Stomach (tissue), 9 donors: ENCODE data around the gene HDAC1. TPM values are rescaled to one million over a fixed set of nuclear protein-coding genes. Genes with fewer than 3 reads are reported as not detected.
A peak's percentile ranks its signal among the peaks of the same experiment; 100 is the strongest.

Source experiments
- DNase-seq, 2 donors: peaks; one replicate each; pipeline versions ENCODE4 v3.0.0 to v3.0.0-alpha.2; 2013 to 2019
- H3K27ac ChIP-seq, 5 donors: fragments of 200-600 bp in 4 of 5; sonication (generic) in 4 of 5; one replicate each; pipeline ENCODE4 v1.5.1; 2013 to 2019; ENCODE audit warnings: mild to moderate bottlenecking in 1 of 5, moderate library complexity in 1 of 5
- H3K27me3 ChIP-seq, 3 donors: fragments of 200-600 bp; sonication (generic); one replicate each; pipeline ENCODE4 v1.5.1; 2017 to 2019; ENCODE audit warnings: mixed run types in 1 of 3
- H3K36me3 ChIP-seq, 4 donors: fragments of 200-600 bp; sonication (generic); 1 replicate in 3 of 4; 2 replicates in 1 of 4; pipeline ENCODE4 v1.5.1; 2016 to 2019
- H3K4me1 ChIP-seq, 4 donors: fragments of 200-600 bp; sonication (generic); one replicate each; pipeline ENCODE4 v1.5.1; 2016 to 2019
- H3K4me3 ChIP-seq, 4 donors: fragments of 200-600 bp; sonication (generic) in 3 of 4; one replicate each; pipeline ENCODE4 v1.5.1; 2016 to 2019; ENCODE audit warnings: mild to moderate bottlenecking in 1 of 4
- H3K9me3 ChIP-seq, 4 donors: fragments of 200-600 bp; sonication (generic); one replicate each; pipeline ENCODE4 v1.5.1; 2016 to 2019
- EP300 ChIP-seq: sonication (generic); formaldehyde crosslinking; IDR thresholded peaks from one replicate; pipeline ENCODE4 v1.6.1; 2017; ENCODE audit warnings: antibody characterized with exemption
- POLR2A ChIP-seq, 4 donors: fragments of 450-650 bp; IDR thresholded peaks; one replicate each; pipeline ENCODE4 v1.6.1; 2016; ENCODE audit warnings: antibody characterized with exemption in 4 of 4, control low read depth in 2 of 4, mild to moderate bottlenecking in 1 of 4, moderate library complexity in 1 of 4
- POLR2AphosphoS5 ChIP-seq, 3 donors: sonication (generic); formaldehyde crosslinking; IDR thresholded peaks; one replicate each; pipeline ENCODE4 v1.6.1; 2016; ENCODE audit warnings: antibody characterized with exemption in 3 of 3
- WGBS, 5 donors: extraction: QIAGEN DNeasy Blood & Tissue Kit in 3 of 5; methylation state at CpG; one replicate each; pipeline versions ENCODE4 v1.1.5 to v1.1.7; 2013 to 2018; 5-methylcytosine and 5-hydroxymethylcytosine counted together
- intact Hi-C: fragments of 100-400 bp; cut with DNase I; formaldehyde crosslinking; loops from one replicate; pipeline ENCODE4 v1.15.1; 2023; ENCODE audit warnings: low total_unique reads
- polyA plus RNA-seq, 3 donors: library from polyadenylated mRNA; stranded (reverse); fragments of 200-250 nt; gene quantifications; one replicate each; pipeline ENCODE4 v1.2.3, GENCODE V29; 2013
- total RNA-seq, 5 donors: library from RNA; depleted of rRNA; stranded (reverse); fragments of >200 nt; gene quantifications; one replicate each; pipeline versions ENCODE4 v1.1.0 to v1.2.3, GENCODE V29; 2014 to 2016
- TF ChIP-seq, protein P1 (sequence below), 7 experiments: fragments of 450-650 bp in 4 of 7; fragments of 200-600 bp in 3 of 7; sonication (generic) in 3 of 7; IDR thresholded peaks; one replicate each; pipeline ENCODE4 v1.5.1; 2016 to 2019; ENCODE audit warnings: antibody characterized with exemption in 7 of 7, control low read depth in 2 of 7, mild to moderate bottlenecking in 1 of 7
- donor health status: healthy with polysubstance abuse.
- donor health status: Bipolar disorder and iron deficiency.
- donor health status: healthy.

The HDAC1 gene
- total and polyA plus RNA-seq, 8 donors = 50.7 to 143 (median 71.8) TPM

GRCh38 chr1:32272557-32273390 lies 19.1 kb upstream of the HDAC1 start:
- peaks cover 0 to 34% (median 8%) of the 10 kb centered on the region in 3 donors for H3K27me3 ChIP-seq
- intact Hi-C loops = no loop called here

DNA sequence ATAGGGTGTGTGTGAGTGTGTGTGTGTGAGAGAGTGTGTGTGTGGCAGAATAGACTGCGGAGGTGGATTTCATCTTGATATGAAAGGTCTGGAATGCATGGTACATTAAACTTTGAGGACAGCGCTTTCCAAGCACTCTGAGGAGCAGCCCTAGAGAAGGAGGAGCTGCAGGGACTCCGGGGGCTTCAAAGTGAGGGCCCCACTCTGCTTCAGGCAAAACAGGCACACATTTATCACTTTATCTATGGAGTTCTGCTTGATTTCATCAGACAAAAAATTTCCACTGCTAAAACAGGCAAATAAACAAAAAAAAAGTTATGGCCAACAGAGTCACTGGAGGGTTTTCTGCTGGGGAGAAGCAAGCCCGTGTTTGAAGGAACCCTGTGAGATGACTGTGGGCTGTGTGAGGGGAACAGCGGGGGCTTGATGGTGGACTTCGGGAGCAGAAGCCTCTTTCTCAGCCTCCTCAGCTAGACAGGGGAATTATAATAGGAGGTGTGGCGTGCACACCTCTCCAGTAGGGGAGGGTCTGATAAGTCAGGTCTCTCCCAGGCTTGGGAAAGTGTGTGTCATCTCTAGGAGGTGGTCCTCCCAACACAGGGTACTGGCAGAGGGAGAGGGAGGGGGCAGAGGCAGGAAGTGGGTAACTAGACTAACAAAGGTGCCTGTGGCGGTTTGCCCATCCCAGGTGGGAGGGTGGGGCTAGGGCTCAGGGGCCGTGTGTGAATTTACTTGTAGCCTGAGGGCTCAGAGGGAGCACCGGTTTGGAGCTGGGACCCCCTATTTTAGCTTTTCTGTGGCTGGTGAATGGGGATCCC lies 18.3 kb upstream of the HDAC1 start:
- no peaks in the 10 kb centered on the region for H3K36me3 ChIP-seq
- H3K27ac ChIP-seq = no peak overlapping the region
- peak; percentile 46 to 88 for DNase-seq
- no peaks in the 10 kb centered on the region for H3K9me3 ChIP-seq
- no peak overlapping the region for H3K4me3 ChIP-seq
- H3K4me1 ChIP-seq = peaks cover 0 to 13% (median 6%) of the 10 kb centered on the region in 4 donors
- peaks cover 0 to 34% (median 8%) of the 10 kb centered on the region in 3 donors for H3K27me3 ChIP-seq
- intact Hi-C loops = no loop called here
- TF ChIP-seq, protein P1, sequence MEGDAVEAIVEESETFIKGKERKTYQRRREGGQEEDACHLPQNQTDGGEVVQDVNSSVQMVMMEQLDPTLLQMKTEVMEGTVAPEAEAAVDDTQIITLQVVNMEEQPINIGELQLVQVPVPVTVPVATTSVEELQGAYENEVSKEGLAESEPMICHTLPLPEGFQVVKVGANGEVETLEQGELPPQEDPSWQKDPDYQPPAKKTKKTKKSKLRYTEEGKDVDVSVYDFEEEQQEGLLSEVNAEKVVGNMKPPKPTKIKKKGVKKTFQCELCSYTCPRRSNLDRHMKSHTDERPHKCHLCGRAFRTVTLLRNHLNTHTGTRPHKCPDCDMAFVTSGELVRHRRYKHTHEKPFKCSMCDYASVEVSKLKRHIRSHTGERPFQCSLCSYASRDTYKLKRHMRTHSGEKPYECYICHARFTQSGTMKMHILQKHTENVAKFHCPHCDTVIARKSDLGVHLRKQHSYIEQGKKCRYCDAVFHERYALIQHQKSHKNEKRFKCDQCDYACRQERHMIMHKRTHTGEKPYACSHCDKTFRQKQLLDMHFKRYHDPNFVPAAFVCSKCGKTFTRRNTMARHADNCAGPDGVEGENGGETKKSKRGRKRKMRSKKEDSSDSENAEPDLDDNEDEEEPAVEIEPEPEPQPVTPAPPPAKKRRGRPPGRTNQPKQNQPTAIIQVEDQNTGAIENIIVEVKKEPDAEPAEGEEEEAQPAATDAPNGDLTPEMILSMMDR (IDR thresholded peaks at IDR 0.05) = no peak
- no peak for TF ChIP-seq POLR2AphosphoS5 (IDR thresholded peaks at IDR 0.05)
- no peak for TF ChIP-seq POLR2A (IDR thresholded peaks at IDR 0.05)
- no peak for TF ChIP-seq EP300
- 15 to 29% (median 23%) methylated on average over 10 of the region's 10 CpGs for WGBS, 5 donors

More at GRCh38 chr1:32272557-32273390, 19.1 kb upstream of the HDAC1 start:
- H3K27ac ChIP-seq = no peak overlapping the region
- TF ChIP-seq EP300 = no peak
- TF ChIP-seq POLR2AphosphoS5 (IDR thresholded peaks at IDR 0.05) = no peak
- TF ChIP-seq POLR2A (IDR thresholded peaks at IDR 0.05) = no peak
- TF ChIP-seq, protein P1 (IDR thresholded peaks at IDR 0.05) = no peak
- peak in 1 of 2 donors; percentile 7 for DNase-seq
- no peak overlapping the region for H3K4me3 ChIP-seq
- 61 to 72% (median 71%) methylated on average over 7 of the region's 7 CpGs for WGBS, 5 donors
- no peaks in the 10 kb centered on the region for H3K36me3 ChIP-seq
- no peaks in the 10 kb centered on the region for H3K9me3 ChIP-seq
- H3K4me1 ChIP-seq = peaks cover 0 to 13% (median 6%) of the 10 kb centered on the region in 4 donors

DNA sequence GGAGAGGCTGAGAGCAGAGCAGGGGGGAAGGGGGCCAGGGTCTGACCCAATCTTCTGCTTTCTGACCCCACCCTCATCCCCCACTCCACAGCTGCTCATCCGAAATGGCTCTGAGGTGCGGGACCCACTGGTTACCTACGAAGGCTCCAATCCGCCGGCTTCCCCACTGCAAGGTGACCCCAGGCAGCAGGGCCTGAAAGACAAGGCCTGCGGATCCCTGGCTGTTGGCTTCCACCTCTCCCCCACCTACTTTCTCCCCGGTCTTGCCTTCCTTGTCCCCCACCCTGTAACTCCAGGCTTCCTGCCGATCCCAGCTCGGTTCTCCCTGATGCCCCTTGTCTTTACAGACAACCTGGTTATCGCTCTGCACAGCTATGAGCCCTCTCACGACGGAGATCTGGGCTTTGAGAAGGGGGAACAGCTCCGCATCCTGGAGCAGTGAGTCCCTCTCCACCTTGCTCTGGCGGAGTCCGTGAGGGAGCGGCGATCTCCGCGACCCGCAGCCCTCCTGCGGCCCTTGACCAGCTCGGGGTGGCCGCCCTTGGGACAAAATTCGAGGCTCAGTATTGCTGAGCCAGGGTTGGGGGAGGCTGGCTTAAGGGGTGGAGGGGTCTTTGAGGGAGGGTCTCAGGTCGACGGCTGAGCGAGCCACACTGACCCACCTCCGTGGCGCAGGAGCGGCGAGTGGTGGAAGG lies 17.1 kb upstream of the HDAC1 start:
- Histone ChIP-seq H3K9me3 (no peaks in the 10 kb centered on the region), H3K4me3 (no peak overlapping the region), H3K4me1 (peaks cover 0 to 13% (median 6%) of the 10 kb centered on the region in 4 donors), H3K27ac (no peak overlapping the region), H3K36me3 (no peaks in the 10 kb centered on the region), H3K27me3 (peaks cover 0 to 34% (median 8%) of the 10 kb centered on the region in 3 donors)
- intact Hi-C loops = no loop called here
- TF ChIP-seq POLR2AphosphoS5 (IDR thresholded peaks at IDR 0.05) (no peak), POLR2A (IDR thresholded peaks at IDR 0.05) (no peak), EP300 (no peak)
- TF ChIP-seq, protein P1 (IDR thresholded peaks at IDR 0.05) = no peak
- no peak for DNase-seq
- 81 to 88% (median 86%) methylated on average over 20 to 31 of the region's 31 CpGs for WGBS, 5 donors

GRCh38 chr1:32275424-32275823 lies 16.5 kb upstream of the HDAC1 start:
- Histone ChIP-seq H3K27ac (no peak overlapping the region), H3K4me3 (peak overlapping the region in 2 of 4 donors; percentile 9 to 27), H3K9me3 (no peaks in the 10 kb centered on the region), H3K27me3 (peaks cover 0 to 34% (median 8%) of the 10 kb centered on the region in 3 donors), H3K4me1 (peaks cover 0 to 13% (median 6%) of the 10 kb centered on the region in 4 donors), H3K36me3 (no peaks in the 10 kb centered on the region)
- intact Hi-C loops = no loop called here
- DNase-seq = peak; percentile 44 to 79
- TF ChIP-seq, protein P1 (IDR thresholded peaks at IDR 0.05) = no peak
- TF ChIP-seq POLR2AphosphoS5 (IDR thresholded peaks at IDR 0.05) = no peak
- TF ChIP-seq EP300 = no peak
- TF ChIP-seq POLR2A (IDR thresholded peaks at IDR 0.05) = no peak
- WGBS, 5 donors = 17 to 32% (median 18%) methylated on average over 24 to 41 of the region's 41 CpGs
